Measurements from ENCODE around the gene ANKMY2.

Gene ANKMY2

GRCh38 chr7:16564909-16565426 is 80.6 kb downstream of the ANKMY2 start:
- DNase-seq, result no peak

GRCh38 chr7:16564023-16564380 is 81.6 kb downstream of the ANKMY2 start:
- no peak for DNase-seq

GRCh38 chr7:16563281-16564022 is 82.1 kb downstream of the ANKMY2 start:
- DNase-seq, result no peak

GRCh38 chr7:16562456-16563220 is 82.9 kb downstream of the ANKMY2 start:
- DNase-seq, result no peak

GRCh38 chr7:16561943-16562342 is 83.6 kb downstream of the ANKMY2 start:
- DNase-seq, result no peak

GRCh38 chr7:16559497-16560179 is 85.9 kb downstream of the ANKMY2 start:
- no peak for DNase-seq

- no peak for DNase-seq
Measured at GRCh38 chr7:16558761-16559302, 86.7 kb downstream of the ANKMY2 start.

- DNase-seq, result no peak
Measured at GRCh38 chr7:16556359-16556758, 89.2 kb downstream of the ANKMY2 start.

GRCh38 chr7:16554518-16555236 is 90.9 kb downstream of the ANKMY2 start:
- DNase-seq, result no peak

- DNase-seq, result no peak
Measured at GRCh38 chr7:16550671-16551070, 94.9 kb downstream of the ANKMY2 start.
